Superior temporal gyrus (tissue), 1 donor: ENCODE results near the gene UTS2R.

Experiments
- DNase-seq: peaks from one replicate; pipeline ENCODE4 v3.0.0-alpha.2; 2016; ENCODE audit errors: extremely low spot score

The UTS2R gene

DNA sequence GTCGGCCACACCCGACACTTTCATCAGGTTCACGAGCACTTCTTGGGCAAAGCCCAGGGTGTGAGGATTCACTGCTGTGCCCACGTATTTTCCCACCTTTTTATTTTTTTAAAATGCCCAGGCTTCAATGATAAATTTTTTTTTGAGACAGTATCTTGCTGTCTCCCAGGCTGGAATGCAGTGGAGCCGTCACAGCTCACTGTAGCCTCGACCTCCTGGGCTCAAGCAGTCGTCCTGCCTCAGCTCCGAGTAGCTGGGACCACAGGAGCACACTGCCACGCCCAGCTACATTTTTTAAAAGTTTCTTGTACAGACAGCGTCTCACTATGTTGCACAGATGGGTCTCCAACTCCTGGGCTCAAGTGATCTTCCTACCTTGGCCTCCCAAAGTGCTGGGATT, 17.8 kb downstream of the UTS2R start:
- DNase-seq: no peak

- no peak for DNase-seq
Measured at GRCh38 chr17:82390015-82390859, 18.7 kb downstream of the UTS2R start.

GRCh38 chr17:82390860-82391435, 19.4 kb downstream of the UTS2R start:
- no peak for DNase-seq

DNA sequence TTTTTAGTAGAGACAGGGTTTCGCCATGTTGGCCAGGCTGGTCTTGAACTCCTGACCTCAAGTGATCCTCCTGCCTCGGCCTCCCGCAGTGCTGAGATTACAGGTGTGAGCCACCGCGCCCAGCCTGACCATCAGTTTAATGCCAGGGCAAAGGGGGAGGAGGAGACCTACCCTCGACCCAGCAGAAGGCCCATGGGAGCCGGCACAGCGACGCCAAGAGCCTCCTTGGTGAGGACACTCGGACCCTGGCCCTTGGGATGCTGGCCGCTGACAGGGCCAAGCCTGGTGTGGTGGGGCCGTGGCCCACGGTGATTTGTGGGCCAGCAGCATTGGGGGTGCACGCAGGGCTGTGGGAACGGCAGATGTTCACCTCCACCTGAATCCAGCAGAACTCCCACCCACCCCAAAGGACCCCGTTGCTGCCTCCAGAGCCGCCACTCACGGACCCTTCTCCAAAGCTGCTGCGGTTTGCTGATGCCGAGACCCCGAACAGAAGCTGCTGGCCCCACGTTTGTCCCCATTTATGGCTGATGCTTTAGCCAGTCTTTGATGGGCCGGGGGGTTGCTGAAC, 20.0 kb downstream of the UTS2R start:
- DNase-seq: no peak

- DNase-seq: no peak
Measured at GRCh38 chr17:82392209-82392920, 20.8 kb downstream of the UTS2R start.

GRCh38 chr17:82392941-82393340, 21.4 kb downstream of the UTS2R start:
- no peak for DNase-seq

- DNase-seq: no peak
Measured at GRCh38 chr17:82394278-82394677, 22.7 kb downstream of the UTS2R start.

DNA sequence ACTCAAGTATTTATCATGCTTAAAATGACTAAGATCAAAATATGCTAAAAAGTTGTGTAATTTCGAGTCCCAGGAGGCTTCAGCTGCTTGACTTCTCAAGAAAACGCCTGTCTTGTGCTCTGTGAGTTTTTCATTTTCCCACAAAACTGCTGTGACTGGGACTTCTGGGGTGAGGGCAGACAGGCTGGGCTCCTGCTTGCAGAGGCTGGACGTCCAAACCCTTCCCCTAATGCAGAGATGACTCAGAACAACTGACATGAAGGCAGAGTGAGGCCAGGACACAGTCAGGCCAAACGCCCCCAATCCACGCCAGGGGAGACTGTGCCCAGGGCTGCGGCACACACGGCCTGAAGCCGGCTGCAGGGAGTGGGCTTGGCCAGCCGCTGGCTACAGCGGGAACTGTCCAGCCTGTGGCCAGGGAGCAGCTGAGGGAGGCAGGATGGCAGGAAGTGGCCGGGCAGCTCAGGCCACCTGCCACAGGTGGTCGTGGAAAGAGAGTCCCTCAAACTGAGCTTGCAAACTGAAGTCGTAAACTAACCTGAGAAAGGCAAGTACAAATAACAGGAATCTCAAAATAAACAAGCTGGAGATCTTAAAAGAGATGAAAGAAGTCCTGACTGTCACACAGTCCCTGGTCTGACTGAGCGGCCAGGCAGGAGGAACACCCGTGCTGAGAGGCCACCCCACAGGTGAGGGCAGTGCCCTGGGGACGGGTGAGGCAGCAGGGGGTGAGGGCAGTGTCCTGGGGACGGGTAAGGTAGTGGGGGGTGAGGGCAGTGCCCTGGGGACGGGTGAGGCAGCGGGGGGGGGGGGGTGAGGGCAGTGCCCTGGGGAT, 25.3 kb downstream of the UTS2R start:
- no peak for DNase-seq

DNA sequence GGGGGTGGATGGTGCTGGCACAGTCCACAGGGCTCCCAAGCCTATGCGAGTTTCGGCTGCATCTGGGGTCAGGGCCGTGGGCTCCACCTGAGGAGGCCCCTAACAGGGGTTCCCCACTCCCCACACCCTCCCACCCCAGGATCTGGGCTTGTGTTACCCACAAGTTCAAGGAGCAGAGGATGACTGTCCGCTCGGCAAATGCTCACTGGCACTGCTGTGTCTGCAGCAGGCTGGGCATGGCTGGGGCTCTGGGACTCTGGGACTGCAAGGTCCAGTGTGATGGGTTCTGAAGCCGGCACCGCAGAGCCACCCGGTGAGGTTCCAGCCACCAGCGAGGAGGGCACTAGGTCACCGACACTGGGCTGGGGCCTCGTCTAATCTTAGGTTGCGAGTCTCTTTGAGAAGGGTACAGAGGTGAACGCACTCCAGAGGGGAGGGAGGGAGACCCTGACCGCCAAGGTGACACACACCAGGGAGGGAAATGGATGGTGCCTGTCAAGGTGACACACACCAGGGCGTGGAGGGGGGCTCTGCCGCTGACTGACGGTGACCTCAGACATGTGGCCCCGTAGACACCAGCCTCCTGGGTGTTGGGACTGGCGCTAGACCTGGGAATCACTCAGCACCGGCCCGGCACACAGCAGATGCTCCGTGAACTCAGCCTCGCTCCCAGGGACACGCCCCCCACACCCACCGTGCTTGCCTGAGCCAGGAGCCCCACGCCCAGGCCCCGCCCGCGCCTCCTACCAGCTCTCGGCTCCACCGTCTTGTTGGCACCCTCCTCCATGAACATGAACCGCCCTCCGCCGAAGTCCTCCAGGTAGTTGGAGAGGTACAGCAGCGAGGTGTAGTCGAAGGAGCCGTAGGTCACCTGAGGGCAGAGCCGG, 26.1 kb downstream of the UTS2R start:
- DNase-seq: no peak

- DNase-seq: peak; percentile 43
Measured at GRCh38 chr17:82399041-82399441, 27.5 kb downstream of the UTS2R start.

- no peak for DNase-seq
Measured at GRCh38 chr17:82399601-82400101, 28.1 kb downstream of the UTS2R start.

GRCh38 chr17:82400206-82400605, 28.6 kb downstream of the UTS2R start:
- DNase-seq: no peak

DNA sequence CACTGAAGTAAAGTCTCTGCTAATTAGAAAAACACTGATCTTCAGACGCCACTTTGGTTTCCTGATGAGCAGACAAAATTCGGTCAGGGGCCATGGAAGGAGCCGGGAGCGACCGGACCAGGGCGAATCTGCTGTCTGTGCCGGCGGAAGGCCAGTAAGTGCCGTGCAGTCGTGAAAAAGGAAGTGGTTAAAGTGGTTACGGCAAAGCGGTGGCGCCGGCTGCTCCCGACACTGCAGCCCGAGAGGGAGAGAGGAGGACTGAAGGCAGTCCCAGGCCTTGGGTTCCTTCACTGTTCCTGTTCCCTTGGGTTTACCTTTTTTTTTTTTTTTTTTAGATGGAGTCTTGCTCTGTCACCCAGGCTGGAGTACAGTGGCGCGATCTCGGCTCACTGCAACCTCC, 29.3 kb downstream of the UTS2R start:
- DNase-seq: no peak

DNA sequence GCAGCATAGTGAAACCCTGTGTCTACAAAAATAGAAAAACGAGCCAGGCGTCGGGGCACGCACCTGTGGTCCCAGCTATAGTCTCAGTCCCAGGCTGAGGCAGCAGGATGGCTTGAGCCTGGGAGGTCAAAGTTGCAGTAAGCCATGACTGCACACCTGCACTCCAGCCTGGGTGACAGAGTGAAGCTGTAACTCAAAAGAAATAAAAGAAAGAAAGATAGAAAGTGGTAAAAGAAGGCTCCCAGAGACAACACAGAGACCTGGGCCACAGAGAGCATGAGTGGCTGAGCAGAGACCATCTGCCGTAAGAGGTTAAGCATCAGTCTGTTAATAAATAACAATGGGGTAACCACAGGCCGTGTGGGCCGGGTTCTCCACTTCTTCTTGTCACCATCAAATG, 31.3 kb downstream of the UTS2R start:
- no peak for DNase-seq

GRCh38 chr17:82403662-82404660, 32.4 kb downstream of the UTS2R start:
- no peak for DNase-seq

GRCh38 chr17:82405051-82405450, 33.5 kb downstream of the UTS2R start:
- no peak for DNase-seq

DNA sequence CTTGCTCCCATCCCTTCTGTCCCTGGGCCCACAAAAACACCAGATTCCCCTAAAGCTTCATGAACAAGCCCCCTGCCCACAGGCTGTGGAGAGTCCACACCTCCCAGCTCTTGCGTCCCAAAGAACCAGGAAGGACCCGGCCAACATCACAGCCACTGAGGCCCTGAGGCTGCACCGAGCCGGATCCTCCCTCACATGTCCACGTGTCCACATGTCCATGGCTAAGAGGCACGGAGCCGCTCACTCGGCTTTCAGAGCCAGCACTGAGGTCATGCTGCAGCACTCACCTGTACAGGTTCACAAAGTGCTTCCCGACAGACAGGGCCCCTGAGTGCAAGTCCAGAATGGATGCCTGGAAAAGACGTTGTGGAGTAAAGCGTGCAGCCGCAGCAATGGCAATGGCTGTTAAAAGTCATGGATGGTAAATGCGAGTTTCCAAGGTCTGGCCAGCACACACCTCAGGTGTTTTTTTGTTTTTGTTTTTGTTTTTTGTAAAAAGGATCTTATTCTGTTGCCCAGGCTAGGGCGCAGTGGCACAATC, 34.6 kb downstream of the UTS2R start:
- no peak for DNase-seq

- no peak for DNase-seq
Measured at GRCh38 chr17:82407255-82407654, 35.7 kb downstream of the UTS2R start.
